GM19240 (cell line): ENCODE results near the gene SIPA1L3.
"Not testable (repeated sequence)": the region's sequence is repeated elsewhere in the genome, so short reads cannot be mapped to it uniquely, and the experiment has no call there.

Experiments used
- DNase-seq: peaks from one replicate; pipeline ENCODE4 v3.0.0; 2011; ENCODE audit warnings: low spot score; ENCODE audit not compliant: insufficient read length

The SIPA1L3 gene, protein sequence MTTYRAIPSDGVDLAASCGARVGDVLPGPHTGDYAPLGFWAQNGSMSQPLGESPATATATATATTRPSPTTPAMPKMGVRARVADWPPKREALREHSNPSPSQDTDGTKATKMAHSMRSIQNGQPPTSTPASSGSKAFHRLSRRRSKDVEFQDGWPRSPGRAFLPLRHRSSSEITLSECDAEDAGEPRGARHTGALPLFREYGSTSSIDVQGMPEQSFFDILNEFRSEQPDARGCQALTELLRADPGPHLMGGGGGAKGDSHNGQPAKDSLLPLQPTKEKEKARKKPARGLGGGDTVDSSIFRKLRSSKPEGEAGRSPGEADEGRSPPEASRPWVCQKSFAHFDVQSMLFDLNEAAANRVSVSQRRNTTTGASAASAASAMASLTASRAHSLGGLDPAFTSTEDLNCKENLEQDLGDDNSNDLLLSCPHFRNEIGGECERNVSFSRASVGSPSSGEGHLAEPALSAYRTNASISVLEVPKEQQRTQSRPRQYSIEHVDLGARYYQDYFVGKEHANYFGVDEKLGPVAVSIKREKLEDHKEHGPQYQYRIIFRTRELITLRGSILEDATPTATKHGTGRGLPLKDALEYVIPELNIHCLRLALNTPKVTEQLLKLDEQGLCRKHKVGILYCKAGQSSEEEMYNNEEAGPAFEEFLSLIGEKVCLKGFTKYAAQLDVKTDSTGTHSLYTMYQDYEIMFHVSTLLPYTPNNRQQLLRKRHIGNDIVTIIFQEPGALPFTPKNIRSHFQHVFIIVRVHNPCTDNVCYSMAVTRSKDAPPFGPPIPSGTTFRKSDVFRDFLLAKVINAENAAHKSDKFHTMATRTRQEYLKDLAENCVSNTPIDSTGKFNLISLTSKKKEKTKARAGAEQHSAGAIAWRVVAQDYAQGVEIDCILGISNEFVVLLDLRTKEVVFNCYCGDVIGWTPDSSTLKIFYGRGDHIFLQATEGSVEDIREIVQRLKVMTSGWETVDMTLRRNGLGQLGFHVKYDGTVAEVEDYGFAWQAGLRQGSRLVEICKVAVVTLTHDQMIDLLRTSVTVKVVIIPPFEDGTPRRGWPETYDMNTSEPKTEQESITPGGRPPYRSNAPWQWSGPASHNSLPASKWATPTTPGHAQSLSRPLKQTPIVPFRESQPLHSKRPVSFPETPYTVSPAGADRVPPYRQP (N-terminal part only)

DNA sequence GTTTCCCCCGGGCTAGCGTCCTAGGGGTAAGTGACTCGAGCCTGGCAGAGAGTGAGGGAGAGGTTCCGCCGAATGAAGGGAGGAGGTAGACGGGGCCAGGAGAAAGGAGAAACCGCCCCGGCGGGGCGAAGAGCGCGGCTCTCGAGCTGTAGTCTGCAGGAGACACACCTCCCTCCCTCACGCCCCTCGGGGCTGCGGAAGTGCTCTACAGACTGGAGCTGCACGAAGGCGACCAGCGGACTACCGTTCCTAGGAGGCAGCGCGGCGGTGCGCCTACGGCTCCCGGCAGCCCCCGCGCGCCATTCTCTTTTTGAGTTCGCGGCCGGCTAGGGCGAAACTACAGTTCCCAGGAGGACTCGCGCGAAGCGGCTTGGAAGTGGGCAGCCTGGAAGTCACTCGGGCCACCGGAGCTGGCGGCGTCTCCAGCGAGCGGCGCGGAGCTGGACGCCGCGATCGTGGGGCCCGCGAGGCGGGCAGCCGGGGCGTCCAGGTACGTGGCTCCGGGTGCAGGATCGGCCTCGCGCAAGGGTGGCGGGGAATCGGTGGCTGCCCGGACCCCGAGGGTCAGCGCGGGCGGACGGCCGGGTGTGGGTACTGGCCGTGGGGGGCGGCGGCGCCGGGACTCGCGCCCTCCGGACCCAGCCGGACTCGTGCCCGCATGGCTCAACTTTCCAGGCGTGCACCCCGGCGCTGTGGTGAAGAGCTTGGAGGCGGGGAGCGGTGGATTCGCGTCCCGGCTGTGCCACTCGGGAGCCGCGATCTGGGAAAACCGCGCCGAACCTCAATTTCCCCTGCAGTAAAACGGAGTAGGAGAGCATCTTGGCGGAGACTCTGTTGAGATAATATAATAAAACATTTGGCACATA is at the start of gene SIPA1L3:
Gene SIPA1L3, plus strand, starts transcription at position 340 of the 866 bp plus-strand sequence. CDS start 174,358 bp downstream, outside the sequence.
- DNase-seq, result peak; percentile 53

DNA sequence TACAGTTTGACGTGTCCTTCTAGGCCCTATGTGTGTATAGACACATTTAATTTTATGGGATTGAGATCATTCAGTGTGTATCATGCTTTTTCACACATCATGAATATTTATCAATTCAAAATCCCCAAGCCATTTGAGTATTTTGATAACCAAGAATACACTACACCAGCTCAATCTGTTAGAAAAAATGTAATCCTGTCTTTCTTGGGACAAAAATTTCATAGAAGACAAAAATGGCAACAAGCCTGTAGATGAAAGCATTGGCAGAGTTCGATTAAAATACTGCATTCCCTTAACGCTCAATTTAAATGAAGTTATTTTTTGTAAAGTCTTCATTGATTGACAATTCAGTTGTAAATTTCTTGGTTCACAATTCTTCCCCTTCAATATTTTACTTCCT is 42.5 kb upstream of the SIPA1L3 start:
- no peak for DNase-seq

DNA sequence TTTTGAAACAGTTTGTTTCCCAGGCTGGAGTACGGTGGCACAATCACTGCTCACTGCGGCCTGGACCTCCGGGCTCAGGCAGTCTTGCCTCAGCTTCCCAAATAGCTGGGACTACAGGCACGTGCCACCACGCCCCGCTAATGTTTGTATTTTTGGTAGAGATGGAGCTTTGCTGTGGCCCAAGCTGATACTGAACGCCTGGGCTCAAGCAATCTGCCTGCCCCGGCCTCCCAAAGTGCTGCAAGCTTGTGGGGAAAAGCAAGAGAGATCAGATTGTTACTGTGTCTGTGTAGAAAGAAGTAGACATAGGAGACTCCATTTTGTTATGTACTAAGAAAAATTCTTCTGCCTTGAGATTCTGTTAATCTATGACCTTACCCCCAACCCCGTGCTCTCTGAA is 41.1 kb upstream of the SIPA1L3 start:
- not testable (repeated sequence) for DNase-seq

DNA sequence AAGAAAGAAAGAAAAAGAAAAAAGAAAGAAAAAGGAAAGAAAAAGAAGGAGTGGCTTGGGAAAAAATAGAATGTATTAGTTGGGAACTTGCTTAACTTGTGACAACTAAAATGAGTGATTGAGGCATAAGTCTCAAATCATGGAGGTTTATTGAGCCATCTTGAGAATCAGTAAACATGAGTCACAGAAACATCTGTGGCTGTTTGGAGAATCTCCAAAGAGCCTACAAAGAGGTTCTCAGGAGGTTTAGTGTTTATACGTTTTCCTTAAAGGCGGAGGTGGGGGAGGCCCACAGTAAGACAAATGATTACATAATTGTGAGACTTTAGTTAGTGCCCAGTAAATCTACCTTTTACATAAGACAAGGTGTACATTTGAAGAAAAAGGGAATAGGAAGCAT is 39.2 kb upstream of the SIPA1L3 start:
- no peak for DNase-seq

DNA sequence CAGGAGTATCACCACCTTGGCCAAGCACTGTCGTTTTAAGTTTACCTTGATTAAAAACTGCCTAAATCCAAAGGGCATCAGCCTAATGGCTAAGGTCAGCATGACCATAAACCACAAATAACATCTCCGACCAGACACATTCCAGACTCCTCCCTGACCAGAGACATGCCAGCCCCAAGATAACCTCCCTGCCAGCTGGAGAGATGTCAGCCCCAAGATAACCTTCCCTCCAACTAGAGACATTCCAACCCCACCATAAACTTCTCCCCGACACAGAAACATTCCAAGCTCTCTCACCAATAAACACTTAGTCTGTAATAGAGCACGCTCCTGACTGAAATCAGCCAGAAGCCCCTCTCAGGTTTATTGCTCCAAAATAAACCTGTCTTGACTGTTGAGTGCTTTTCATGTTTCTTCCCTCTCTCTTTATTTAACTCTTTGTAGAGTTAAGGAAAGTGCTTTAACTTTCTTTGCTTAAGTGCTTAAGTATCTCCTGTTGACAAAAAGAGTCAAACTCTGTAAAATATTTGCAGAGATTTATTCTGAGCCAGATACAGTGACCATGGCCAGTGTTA is 37.2 kb upstream of the SIPA1L3 start:
- no peak for DNase-seq

DNA sequence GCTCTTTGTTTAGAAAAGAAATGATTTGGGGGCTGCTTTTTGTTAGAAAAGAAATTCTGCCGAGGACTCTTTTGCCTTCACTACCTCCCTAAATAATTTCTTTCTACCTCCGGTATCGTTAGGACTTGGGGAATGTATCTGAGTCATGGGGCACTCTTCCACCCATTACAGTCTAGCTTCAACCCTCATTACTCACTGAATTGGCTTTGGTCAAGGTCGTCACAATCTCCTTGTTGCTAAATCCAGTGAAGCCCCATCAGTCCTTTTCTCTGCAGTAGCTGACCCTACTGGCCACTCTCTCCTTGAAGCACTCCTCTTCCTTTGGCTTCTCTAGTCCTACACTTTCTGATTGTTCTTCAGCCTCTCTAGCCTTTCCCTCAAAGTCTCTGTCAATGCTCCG is 34.6 kb upstream of the SIPA1L3 start:
- no peak for DNase-seq

DNA sequence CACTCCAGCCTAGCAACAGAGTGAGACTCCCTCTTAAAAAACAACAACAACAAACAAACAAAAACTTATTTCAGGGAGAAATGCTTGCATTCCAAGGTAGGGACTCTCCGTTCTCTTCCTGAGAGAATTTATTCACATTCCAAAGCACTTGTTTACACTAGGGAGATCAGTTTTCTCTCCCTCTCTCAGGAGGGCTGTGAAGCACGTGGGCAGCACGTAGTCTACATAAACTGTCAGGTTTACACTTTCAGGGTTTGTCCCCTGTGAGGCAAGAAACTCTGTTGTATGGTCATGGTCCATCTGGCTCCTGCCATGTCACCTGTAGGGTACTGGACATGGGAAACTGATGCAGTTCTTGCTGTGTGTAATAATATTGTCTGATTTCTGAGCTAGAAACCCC is 32.2 kb upstream of the SIPA1L3 start:
- DNase-seq, result no peak

DNA sequence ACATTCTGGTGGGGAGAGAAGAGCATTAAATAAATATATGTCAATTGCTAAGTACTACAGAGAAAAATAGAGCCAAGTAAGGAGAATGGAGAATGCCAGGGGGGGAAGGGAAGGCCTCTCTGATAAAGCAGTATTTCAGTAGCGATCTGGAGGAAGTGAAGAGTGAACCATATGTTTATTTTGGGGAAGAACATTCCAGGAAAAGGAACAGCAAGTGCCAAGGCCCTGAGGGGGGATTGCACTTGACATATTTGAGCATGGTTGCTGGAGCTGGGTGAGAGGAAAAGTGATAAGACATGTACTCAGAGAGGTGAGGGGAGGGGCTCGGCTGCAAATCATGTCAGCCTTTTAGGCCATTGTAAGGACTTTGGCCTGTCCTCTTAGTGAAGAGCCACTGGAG is 31.0 kb upstream of the SIPA1L3 start:
- no peak for DNase-seq

DNA sequence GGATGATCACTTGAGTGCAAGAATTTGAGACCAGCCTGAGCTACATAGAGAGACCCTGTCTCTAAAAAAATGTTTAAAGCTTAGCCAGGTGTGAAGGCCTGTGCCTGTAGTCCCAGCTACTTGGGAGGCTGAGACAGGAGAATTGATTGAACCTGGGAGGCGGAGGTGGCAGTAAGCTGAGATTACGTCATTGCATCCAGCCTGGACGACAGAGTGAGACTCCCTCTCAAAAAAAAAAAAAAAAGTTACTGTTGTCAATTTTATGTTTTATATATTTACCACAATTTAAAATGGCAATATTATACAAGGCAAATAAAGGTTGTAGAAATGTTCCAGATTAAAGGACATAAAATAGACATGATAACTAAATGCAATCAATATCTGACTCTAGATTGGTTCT is 29.9 kb upstream of the SIPA1L3 start:
- no peak for DNase-seq

DNA sequence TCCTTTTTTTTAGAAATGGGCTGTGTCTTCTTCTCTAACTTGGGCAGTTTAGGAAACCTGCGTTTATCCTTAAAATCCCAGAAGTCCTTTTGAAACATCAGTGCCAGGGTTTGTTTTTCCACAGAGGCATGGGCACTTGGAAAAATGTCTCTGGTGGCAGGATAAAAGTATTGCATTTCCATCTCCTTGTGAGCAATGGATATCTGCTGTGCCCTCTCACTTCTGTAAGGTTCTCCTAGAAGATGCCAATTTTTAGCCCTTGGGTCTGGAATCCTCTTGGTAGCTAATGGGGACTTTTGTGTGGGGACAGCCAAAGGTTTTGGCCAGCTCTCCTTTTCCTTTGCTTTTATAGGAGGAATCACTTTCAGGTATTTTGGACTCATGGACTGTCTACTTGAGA is 21.6 kb upstream of the SIPA1L3 start:
- DNase-seq, result no peak

DNA sequence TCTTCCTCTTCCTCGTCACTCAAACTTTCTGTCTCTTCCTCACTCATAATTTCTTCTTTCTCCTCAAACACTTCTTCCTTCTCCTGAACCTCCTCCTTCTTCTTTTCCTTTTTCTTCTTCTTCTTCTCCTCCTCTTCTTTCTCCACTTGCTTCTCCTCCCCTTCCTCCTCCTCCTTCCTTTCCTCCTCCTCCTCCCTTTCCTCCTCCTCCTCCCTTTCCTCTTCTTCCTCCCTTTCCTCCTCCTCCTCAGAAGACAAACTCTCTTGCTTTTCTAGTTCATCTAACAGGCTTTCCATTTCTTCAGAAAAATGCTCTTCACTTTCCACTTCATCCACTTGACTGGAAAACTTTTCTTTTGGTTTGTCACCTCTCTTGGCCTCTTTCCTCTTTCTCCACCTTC is 20.4 kb upstream of the SIPA1L3 start:
- DNase-seq, result no peak

DNA sequence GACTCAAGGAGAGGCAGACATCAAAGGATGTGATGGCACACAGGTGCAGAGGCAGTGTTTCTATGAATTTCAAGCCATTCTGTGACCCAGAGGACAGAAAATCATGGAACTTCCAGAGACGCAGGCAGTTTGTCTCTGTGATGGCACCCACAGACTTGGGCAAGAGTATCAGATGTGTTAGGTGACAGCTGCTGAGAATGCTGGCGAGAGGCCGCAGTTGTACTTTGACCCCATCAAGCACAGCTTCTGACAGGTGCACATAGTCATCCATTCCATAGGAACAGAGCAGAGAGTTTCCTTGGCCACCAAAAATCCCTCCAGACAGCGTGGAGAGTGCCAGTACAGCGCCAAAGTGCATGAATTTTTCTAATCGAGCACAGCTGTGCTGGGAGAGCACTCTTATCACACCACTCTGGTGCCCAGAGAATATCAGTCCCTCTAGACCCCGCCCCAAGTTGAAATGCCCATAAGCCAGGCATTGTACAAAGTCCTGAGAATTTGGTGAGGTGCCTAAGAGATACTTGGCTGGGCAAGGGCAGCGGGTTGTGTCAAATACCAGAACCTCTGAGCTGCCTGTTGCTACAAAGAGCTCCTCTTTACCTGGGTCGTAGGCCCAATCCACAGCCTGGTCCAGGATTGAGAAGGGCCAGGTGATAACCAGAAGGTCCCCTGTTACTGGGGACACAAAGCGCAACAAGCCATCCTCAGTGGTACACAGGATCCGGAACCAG is 13.0 kb upstream of the SIPA1L3 start:
- DNase-seq, result no peak

DNA sequence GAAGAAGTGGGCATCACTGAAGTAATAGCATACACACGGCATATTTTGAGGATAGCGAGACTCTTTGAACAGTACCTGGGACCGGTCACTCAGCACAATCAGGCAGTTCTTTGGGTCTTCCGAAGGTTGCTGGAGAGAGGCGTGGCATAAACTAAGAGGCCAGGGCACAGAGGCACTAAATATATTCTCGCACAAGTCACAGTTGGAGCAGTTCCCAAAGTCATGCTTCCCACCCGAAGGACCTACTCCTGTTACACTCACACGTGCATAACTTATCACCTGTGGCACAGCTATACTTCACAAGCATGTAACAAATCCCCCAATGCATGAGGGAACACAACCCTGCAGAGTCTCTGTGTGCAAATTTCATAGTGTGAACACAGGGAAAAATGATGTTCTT is 10.8 kb upstream of the SIPA1L3 start:
- no peak for DNase-seq

DNA sequence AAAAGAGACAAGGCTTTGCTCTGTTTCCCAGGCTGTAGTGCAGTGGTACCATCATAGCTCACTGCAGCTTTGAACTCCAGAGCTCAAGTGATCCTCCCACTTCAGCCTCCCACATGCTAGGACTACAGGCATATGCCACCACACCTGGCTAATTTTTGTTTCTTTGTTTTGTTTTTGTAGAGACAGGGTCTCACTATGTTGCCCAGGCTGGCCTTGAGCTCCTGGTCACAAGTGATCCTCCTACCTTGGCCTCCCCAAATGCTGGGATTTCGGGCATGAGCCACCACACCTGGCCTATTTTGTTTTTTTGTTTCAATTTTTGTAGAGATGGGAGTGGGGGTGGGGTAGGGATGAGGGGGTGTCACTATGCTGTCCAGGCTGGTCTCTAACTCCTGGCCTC is 7.6 kb upstream of the SIPA1L3 start:
- no peak for DNase-seq

DNA sequence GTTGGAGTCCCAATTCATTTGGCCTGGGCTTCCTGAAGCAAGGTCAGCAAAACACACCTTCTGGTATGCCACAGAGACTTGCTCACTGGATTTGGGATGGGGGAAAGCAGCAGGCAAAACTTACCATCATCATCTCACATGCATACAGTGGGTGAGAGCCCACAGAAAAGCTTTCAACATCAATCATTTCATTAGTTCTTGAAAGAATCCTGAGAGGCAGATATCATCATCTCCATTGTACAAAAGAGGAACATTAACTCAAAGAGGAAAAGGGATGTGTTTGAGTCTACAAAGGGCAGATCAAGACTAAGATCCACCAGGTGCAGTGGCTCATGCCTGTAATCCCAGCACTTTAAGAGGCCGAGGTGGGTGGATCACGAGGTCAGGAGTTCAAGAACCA is 7.0 kb upstream of the SIPA1L3 start:
- no peak for DNase-seq

DNA sequence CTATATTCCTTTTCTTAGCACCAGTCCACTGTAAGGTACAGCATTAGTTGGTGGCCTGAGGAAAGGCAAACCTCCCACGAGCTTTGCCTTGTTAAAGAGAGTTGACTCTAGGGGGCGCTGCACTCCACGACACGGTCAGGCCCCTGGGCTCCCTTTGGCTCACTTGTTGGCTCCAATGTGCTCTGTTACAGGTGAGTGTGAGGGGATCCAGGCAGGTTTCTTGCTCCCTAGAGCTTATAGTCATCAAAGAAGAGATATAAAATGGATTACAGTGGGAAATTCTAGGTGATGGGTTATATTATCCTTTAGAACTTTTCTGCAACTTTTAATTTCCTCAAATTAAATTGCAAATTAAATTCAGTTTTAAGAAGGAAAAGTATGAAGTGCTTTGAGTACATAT is 4.3 kb upstream of the SIPA1L3 start:
- DNase-seq, result peak; percentile 60

DNA sequence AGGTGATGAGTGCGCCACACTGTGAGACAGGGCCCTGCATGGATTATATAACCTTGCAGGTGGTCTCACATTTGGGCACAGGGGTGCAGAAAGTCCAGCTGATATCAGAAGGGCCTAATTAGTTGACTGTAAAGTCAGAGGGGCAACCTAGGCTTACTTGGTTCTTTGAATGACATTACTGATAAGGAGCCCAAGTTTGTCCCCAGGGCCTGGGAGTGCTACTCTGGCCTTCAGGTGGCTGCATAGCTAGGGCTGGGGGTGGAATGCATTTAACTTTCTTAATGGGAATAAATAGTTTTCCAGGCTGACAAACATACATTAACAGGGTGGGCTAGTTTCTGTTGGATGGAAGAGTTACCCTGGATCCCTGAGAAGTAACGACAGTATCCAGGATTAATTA is 3.9 kb upstream of the SIPA1L3 start:
- DNase-seq, result no peak

DNA sequence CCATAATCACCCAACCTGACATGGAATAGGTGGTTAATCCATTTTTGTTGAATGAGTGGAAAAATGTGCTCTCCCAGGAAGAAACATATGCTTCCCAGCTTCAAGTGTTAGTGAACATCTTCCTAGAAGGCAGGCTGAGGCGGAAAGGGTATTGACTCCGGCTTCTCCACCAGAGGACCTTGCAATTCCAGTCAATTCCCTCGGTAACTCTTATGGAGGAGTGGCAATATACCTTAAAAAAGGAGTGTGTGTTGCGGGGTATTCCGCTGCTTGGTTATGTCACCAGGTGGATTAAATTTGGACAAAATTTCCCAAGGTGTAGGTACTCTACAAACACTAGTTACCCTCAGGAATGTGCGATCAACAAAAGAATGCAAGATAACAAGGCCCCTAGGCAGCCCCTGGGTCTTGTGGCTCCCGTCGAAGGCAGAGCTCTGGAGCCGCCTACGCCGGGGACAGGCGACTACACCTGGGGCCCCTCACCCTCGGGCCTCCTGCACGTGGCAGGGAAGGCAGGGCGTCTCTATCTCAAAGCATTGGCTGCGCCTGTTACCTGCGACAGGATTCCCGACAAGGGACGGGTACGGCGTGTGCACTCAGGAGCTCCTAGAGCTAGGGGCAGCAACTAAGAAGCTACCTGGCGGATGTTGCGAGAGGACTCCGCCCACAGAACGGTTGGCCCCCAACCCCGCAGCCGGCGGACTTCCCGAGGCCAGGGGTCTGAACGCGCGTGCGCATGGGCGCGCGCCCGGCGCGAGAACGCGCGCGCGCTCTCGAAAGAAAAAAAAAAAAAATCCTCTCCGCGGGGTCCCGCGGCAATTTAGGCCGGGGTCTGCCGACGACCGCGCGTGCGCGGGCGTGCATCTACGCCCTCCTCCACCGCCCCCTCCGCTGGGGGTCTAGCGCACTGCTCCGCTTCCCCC is 801 bp upstream of the SIPA1L3 start, which contains the start of gene WDR87:
Gene WDR87, minus strand, starts transcription at position 649 of the 923 bp plus-strand sequence. CDS start 8,355 bp downstream, outside the sequence.
- no peak for DNase-seq
